Posterior vena cava (tissue), 2 donors: ENCODE results near the gene LRP3. TPM values are rescaled to one million over a fixed set of nuclear protein-coding genes. Genes with fewer than 3 reads are reported as not detected.
"Not testable (repeated sequence)": the region's sequence is repeated elsewhere in the genome, so short reads cannot be mapped to it uniquely, and the experiment has no call there.

ENCODE experiments used
- DNase-seq: peaks from one replicate; pipeline ENCODE4 v3.0.0-alpha.2; 2020; ENCODE audit warnings: low spot score
- intact Hi-C, 2 donors: fragments of 100-400 bp; cut with DNase I; formaldehyde crosslinking; loops; one replicate each; pipeline versions ENCODE4 v1.14.1 to v1.14.2; 2022 to 2023
- long read RNA-seq, 2 donors: library from polyadenylated mRNA; unstranded; transcript quantifications; one replicate each; pipeline ENCODE4 v2.0.0, GENCODE V29; 2020 to 2021
- total RNA-seq, 2 donors: library from RNA; stranded (reverse); fragmentation: NEBNext Ultra II Directional; extraction: Animal tissue kit (Norgen Biotek cat#: 25700); gene quantifications; one replicate each; pipeline ENCODE4 v1.2.1, GENCODE V29; 2021
- donor health status: DM: yes; HTN: yes; CAD: no.
- donor health status: DM: yes; HTN: yes; CAD: no.

The LRP3 gene, protein sequence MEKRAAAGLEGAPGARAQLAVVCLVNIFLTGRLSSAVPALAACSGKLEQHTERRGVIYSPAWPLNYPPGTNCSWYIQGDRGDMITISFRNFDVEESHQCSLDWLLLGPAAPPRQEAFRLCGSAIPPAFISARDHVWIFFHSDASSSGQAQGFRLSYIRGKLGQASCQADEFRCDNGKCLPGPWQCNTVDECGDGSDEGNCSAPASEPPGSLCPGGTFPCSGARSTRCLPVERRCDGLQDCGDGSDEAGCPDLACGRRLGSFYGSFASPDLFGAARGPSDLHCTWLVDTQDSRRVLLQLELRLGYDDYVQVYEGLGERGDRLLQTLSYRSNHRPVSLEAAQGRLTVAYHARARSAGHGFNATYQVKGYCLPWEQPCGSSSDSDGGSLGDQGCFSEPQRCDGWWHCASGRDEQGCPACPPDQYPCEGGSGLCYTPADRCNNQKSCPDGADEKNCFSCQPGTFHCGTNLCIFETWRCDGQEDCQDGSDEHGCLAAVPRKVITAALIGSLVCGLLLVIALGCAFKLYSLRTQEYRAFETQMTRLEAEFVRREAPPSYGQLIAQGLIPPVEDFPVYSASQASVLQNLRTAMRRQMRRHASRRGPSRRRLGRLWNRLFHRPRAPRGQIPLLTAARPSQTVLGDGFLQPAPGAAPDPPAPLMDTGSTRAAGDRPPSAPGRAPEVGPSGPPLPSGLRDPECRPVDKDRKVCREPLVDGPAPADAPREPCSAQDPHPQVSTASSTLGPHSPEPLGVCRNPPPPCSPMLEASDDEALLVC
- total RNA-seq, result 10 to 100 TPM; 36.1 to 36.8 TPM
- long read RNA-seq, donor 1, transcript LRP3-201 (7 exons, 3,807 nt), result major isoform, 41 of 73 reads
- long read RNA-seq, donor 1, transcript LRP3-203 (3 exons, 3,278 nt), result minor isoform, 7 of 73 reads
- long read RNA-seq, donor 1, partial matches to known transcripts, result 9 of 73 reads
- long read RNA-seq, donor 1, other reads (novel, unspliced or antisense), result 16 of 73 reads
- long read RNA-seq, donor 2, transcript LRP3-203 (3 exons, 3,278 nt), result major isoform, 17 of 29 reads
- long read RNA-seq, donor 2, partial matches to known transcripts, result 7 of 29 reads
- long read RNA-seq, donor 2, other reads (novel, unspliced or antisense), result 1 of 29 reads

DNA sequence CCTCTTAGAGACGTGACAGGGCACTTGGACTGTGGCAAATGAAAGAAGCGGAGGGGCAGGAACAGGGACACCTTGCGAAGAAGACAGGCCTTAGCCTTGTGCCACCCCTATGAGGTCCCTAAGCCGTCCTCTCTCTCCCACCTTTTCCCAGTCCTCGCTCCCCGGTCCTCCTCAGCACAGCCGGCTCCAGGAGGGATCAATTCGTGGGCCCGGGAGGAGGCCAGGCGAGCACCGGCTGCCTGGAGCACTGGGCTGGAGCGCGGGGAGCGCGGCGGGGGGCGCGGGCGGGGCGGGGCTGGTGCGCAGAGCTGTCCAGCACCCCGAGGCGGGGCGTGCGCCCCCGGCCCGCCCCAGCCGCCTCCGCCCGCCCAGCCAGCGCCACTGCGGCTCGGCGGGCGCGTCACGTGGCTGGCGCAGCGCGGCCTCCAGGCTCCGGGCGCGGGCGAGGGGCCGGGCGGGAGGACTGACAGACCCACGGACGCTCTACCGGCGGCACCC is at the start of gene LRP3:
Gene LRP3, plus strand, starts transcription at position 466 of the 498 bp plus-strand sequence. CDS start 456 bp downstream, outside the sequence.
- no peak for DNase-seq
- intact Hi-C loops, result loop anchor here in 1 of 2 donors (10.0 kb wide), 1 partner anchor 59 kb away; the partner anchor contains the start of gene WDR88

DNA sequence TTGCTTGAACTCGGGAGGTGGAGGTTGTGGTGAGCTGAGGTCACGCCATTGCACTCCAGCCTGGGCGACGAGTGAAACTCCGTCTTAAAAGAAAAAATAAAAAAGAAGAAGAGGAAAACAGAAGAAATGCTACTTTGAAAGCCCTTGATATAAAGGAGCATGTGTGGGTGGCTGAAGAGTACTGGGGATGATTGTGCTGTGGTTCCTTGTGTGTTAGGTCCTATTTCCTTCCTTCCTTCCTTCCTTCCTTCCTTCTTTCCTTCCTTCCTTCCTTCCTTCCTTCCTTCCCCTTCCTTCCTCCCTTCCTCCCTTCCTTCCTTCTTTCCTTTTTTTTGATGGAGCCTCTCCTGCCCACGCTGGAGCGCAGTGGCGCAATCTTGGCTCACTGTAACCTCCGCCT is 47.9 kb upstream of the LRP3 start:
- DNase-seq, result no peak
- intact Hi-C loops, result loop anchor here in 1 of 2 donors (10.0 kb wide), 1 partner anchor 269 kb away; no protein-coding TSS in a partner anchor

DNA sequence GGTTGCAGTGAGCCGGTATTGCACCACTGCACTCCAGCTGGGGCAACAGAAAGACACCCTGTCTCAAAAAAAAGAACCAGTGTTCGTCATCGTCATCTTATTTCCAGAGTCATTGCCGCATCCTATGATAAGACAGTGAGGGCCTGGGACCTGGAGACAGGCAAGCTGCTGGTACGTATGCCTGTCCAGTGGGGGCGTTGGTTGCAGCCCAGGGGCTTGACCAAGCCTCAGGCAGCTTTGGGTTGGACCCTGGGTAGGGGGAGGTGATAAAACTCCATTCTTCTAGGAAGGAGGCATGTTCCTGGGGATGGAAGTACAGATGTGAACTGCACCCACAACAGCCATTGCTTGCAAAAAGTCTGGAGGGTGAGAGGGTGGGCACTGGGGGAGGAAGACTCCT is 46.6 kb upstream of the LRP3 start:
- intact Hi-C loops, result loop anchor here in 1 of 2 donors (10.0 kb wide), 1 partner anchor 267 kb away; no protein-coding TSS in a partner anchor
- DNase-seq, result no peak

DNA sequence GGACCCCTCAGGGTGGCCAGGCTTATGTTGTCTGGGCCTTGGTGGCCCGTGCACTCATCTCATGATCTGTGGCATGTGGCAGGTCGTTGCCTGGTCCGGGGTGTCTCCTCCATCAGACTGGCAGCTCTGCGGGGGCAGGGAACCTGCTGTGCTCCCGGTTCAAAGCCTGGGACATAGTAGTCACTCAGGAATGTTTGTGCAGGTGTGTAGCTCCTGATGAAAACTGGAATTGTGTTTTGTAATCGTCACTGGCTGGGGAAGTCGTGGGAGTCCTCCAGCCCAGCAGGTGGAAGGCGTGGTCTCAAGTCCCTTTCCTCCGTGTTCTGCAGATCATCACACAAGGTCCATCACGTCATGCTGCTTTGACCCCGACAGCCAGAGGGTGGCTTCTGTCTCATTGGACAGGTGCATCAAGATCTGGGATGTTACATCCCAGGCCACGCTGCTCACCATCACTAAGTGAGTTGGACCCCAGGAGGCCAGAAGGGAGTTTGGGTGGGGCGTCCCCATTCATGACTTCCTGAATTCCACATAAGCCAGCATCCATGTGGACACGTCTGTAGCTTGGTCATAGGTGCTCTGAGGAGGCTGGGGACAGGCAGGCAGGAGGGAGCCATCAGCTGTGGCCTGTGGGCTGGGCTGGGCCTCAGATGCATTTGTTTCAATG is 43.1 kb upstream of the LRP3 start:
- intact Hi-C loops, result loop anchor here in 1 of 2 donors (2.0 kb wide), 1 partner anchor 26 kb away; no protein-coding TSS in a partner anchor
- no peak for DNase-seq

DNA sequence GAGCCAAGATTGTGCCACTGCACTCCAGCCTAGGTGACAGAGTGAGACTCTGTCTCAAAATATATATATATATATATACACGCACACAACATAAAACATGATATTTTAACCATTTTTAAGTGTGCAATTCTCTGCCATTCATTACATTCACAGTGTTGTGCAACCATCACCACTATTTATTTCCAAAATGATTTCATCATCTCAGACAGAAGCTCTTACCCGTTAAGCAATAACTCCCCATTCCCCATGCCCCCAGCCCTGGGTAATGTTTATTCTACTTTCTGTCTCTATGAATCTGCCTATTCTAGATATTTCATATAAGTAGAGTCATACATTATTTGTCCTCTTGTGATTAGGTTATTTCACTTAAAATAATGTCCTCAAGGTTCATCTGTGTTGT is 42.0 kb upstream of the LRP3 start:
- intact Hi-C loops, result no loop called here
- no peak for DNase-seq

DNA sequence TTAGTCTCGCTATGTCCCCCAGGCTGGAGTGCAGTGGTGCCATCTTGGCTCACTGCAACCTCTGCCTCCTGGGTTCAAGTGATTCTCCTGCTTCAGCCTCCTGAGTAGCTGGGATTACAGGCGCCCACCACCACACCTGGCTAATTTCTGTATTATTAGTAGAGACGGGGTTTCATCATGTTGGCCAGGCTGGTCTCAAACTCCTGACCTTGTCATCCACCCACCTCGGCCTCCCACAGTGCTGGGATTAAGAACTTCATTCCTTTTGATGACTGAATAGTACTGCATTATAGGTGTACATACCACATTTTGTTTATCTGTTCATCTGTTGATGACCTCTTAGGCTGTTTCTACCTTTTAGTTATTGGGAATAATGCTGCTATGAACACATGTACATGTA is 41.5 kb upstream of the LRP3 start:
- DNase-seq, intact Hi-C loops: not testable (repeated sequence)

DNA sequence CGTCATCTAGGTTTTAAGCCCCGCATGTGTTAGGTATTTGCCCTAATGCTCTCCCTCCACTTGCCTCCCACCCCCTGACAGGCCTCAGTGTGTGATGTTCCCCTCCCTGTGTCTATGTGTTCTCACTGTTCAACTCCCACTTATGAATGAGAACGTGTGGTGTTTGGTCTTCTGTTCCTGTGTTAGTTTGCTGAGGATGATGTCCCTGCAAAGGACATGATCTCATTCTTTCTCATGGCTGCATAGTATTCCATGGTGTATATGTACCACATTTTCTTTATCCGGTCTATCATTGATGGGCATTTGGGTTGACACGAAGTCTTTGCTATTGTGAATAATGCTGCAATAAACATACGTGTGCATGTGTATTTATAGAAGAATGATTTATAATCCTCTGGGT is 39.8 kb upstream of the LRP3 start:
- DNase-seq, result peak; percentile 8

DNA sequence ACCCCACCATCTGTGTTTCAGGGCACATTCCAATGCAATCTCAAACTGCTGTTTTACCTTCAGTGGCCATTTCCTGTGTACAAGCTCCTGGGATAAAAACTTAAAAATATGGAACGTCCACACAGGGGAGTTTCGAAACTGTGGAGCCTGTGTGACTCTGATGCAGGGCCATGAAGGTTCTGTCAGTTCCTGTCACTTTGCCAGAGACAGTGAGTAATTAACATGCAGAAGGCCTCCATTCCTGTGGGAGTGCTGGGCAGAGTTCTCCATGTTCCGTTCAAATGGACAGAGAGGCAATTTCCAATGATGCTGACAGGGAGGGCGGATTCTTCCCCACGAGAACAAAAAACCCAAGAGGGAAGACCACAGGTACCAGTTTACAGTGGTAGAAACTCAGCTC is 37.8 kb upstream of the LRP3 start:
- no peak for DNase-seq
- intact Hi-C loops, result no loop called here

More for the DNA sequence above, 39.8 kb upstream of the LRP3 start:
- intact Hi-C loops, result not testable (repeated sequence)

DNA sequence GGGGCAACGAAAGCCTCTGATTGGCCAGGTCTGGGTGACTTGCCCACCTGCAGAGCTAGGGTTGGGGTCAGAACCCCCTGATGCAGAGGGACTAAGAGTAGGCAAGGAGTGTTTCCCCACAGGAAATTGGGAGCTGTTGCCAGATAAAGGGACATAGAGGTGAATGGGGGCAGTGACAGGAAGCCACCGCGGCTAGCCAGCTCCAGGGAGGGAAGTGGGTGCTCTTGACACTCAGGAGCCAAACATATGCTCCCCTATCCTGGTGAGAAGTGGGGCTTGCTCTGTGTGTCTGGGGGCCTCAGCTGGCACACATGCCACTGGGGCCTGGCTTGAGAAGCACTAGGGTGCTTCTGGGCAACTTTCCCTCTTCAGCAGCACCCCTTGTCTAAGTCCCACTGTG is 36.2 kb upstream of the LRP3 start:
- peak; percentile 31 for DNase-seq

DNA sequence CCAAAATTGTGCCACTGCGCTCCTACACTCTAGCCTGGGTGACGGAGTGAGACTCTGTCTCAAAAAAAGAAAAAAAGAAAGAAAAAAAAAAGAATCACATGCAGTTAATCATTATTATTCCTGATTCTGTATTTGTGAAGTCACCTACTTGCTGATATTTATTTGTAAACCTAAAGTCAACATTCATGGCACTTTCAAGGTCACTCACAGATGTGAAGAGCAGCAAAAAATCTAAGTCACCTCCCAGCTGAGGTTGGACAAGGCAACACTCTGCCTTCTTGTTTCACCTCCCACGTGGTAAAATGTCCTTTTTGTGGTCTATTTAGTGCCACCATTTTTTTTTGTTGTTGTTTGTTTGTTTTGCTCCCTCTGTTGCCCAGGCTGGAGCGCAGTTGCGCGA is 35.8 kb upstream of the LRP3 start:
- intact Hi-C loops, result no loop called here
- DNase-seq, result no peak

More for the DNA sequence above, 36.2 kb upstream of the LRP3 start:
- intact Hi-C loops, result no loop called here

DNA sequence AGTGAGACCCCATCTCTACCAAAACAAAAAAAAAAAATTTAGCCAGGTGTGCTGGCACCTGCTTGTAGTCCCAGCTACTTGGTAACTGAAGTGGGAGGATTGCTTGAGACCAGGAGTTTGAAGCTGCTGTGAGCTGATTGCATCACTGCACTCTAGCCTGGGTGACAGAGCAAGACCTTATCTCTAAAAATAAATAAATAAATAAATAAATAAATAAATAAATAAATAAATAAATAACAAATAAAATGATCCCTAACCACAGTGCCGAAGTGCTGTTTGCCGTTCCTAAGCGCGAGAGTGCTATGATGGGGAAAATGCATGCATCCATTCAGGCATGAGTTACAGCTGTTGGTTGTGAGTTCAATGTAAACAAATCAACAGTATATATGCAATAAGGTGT is 35.0 kb upstream of the LRP3 start:
- intact Hi-C loops, result no loop called here
- peak; percentile 2 for DNase-seq

DNA sequence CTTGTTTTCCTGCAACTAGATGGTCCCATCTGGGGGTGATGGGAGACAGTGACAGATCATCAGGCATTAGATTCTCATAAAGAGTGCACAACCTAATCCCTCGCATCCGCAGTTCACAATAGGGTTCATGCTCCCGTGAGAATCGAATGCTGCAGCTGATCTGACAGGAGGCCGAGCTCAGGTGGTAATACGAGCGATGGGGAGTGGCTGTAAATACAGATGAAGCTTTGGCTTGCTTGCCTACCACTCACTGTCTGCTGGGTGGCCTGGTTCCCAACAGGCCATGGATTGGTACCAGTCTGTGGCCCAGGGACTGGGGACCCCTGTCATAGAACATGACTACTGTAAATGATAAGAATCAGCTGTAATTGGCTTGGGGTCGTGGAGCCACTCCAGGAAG is 34.2 kb upstream of the LRP3 start:
- peak; percentile 45 for DNase-seq
- intact Hi-C loops, result no loop called here

DNA sequence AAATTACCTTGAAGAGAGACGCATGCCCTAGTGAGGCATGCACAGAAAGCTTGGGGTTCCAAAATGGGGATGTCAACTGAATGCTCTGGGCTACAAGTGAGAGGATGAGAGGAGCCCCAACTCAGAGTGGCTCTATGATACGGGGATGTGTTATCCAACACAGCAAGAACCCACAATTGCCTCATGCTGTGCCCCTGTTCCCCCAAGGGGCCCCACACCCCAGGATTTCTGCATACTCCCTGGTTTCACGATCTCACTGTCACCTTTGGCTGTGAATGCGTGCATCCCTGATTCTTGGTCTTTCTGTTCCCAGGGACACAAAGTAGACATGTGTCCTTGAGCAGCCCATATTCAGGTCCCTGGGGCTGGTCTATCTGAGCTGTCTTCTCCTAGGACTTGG is 32.9 kb upstream of the LRP3 start:
- intact Hi-C loops, result no loop called here
- no peak for DNase-seq

DNA sequence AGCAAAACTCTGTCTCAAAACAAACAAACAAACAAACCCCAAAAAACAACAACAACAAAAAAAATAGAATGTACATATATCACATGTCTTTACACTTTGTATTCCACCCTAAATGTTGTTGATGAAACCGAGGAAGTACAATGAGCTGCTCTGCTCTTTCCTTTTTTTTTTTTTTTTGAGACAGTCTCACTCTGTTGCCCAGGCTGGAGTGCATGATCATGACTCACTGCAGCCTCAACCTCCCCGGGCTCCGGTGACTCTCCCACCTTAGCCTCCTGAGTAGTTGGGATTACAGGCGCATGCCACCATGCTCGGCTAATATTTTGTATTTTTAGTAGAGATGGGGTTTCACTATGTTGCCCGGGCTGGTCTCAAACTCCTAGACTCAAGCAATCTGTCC is 30.6 kb upstream of the LRP3 start:
- intact Hi-C loops, result no loop called here
- DNase-seq, result no peak

DNA sequence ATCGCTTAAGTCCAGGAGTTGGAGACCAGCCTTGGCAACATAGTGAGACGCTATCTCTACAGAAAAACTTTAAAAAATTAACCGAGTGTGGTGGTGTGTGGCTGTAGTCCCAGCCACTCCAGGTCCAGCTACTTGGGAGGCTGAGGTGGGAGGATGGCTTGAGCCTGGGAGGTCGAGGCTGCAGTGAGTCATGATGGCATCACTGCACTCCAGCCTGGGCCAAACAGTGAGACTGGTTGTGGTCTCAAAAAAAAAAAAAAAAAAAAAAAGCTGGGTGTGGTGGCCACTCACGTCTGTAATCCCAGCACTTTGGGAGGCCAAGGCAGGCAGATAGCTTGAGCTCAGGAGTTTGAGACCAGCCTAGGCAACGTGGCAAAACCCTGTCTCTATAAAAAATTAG is 28.1 kb upstream of the LRP3 start:
- intact Hi-C loops, DNase-seq: not testable (repeated sequence)

DNA sequence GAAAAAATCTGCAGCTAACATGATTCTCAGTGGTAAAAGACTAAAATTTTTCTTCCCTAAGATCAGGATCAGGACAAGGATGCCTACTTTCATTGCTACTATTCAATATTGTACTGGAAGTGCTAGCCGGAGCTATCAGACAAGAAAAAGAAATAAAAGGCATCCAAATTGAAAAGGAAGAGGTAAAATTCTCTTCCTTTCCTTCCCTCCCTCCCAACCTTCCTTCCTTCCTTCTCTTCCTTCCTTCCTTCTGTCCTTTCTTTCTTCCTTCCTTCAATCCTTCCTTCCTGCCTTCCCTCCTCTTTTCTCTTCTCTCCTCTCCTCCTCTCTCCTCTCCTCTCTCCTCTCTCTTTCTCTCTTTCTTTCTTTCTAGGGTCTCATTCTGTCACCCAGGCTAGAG is 26.7 kb upstream of the LRP3 start:
- intact Hi-C loops, result no loop called here
- no peak for DNase-seq

DNA sequence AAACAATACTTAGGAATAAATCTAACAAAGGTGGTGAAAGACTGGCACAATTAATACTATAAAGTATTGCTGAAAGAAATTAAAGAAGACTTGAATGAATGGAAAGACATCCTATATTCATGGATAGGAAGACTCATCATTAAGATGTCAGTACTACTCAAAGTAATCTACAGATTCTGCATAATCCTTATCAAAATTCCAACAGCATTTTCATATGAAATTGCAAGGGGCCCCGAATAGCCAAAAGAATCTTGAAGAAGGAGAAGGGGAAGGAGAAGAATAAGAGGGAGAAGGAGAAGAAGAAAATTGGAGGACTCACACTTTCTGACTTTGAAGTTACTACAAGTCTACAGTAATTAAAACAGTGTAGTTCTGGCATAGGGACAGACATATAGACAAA is 25.6 kb upstream of the LRP3 start:
- no peak for DNase-seq
- intact Hi-C loops, result no loop called here

DNA sequence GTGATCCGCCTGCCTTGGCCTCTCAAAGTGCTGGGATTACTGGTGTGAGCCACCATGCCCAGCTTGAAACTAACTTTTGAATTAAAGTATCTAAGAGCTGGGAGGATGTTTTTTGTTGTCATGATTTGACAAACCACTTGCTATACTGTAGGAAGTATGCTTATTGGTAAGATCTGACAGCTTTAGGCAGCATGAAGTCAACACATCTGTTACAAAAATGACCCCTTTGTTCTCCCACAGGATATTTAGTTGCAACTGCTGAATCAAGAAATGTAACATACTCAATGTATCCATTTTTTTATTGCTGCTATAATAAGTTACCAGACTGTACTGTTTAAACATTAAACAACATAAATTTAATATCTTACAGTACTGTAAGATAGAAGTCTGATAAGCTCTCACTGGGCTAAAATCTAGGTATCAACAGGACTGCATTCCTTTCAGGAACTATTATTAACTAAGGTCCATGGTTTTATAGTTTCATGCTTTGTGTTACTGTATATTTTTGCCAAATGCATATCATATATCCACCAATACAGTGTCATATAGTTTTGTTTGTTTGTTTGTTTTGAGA is 22.8 kb upstream of the LRP3 start:
- intact Hi-C loops, result no loop called here
- DNase-seq, result no peak

DNA sequence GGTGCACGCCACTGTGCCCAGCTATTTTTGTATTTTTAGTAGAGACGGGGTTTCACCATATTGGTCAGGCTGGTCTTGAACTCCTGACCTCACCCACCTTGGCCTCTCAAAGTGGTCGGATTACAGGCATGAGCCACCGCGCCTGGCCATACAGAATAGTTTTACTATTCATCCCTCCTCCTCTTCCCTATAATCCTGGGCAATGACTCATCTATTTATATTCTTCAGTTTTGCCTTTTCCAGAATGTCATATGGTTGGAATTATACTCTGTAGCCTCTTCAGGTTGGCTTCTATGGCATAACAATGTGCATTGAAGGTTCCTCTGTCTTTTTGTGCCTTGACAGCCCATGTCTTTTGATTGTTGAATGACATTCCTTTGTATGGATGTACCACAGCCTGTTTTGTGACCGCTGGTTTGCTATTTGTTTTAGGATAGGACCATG is 22.2 kb upstream of the LRP3 start:
- intact Hi-C loops, result no loop called here
- no peak for DNase-seq
